Liver (tissue), 9 donors: Measurements from ENCODE around the gene SLC9A8. TPM values are rescaled to one million over a fixed set of nuclear protein-coding genes. Genes with fewer than 3 reads are reported as not detected.
A peak's percentile ranks its signal among the peaks of the same experiment; 100 is the strongest.

ENCODE experiments used
- DNase-seq: peaks from one replicate; pipeline ENCODE4 v3.0.0-alpha.2; 2017; ENCODE audit warnings: low spot score
- H3K27ac ChIP-seq, 2 donors: one replicate each; pipeline ENCODE4 v1.7.0; 2013; ENCODE audit warnings: inconsistent platforms in 2 of 2, low read length in 2 of 2, control low read depth in 1 of 2, low read depth in 1 of 2, mild to moderate bottlenecking in 1 of 2
- H3K27me3 ChIP-seq, 4 donors: one replicate each; pipeline versions ENCODE4 v1.6.1 to v1.7.0; 2013; ENCODE audit warnings: low read length in 3 of 4, inconsistent platforms in 1 of 4, mild to moderate bottlenecking in 1 of 4, moderate library complexity in 1 of 4; ENCODE audit not compliant: control insufficient read depth in 4 of 4, insufficient read depth in 4 of 4
- H3K36me3 ChIP-seq, 4 donors: one replicate each; pipeline versions ENCODE4 v1.6.1 to v1.7.0; 2013; ENCODE audit warnings: low read length in 3 of 4, mild to moderate bottlenecking in 3 of 4, low read depth in 1 of 4, moderate library complexity in 1 of 4; ENCODE audit not compliant: control insufficient read depth in 4 of 4, insufficient read depth in 3 of 4
- H3K4me1 ChIP-seq, 4 donors: one replicate each; pipeline versions ENCODE4 v1.6.1 to v1.7.0; 2013; ENCODE audit warnings: low read length in 3 of 4, mild to moderate bottlenecking in 3 of 4, moderate library complexity in 1 of 4; ENCODE audit not compliant: control insufficient read depth in 4 of 4, insufficient read depth in 4 of 4
- H3K4me3 ChIP-seq, 3 donors: one replicate each; pipeline versions ENCODE4 v1.6.1 to v1.7.0; 2013; ENCODE audit warnings: low read length in 3 of 3, control low read depth in 1 of 3, low read depth in 1 of 3, mild to moderate bottlenecking in 1 of 3
- H3K9ac ChIP-seq, 2 donors: one replicate each; pipeline ENCODE4 v1.7.0; 2013; ENCODE audit warnings: low read length in 2 of 2, mild to moderate bottlenecking in 2 of 2, moderate library complexity in 2 of 2, control low read depth in 1 of 2, low read depth in 1 of 2
- H3K9me3 ChIP-seq, 4 donors: one replicate each; pipeline versions ENCODE4 v1.6.1 to v1.7.0; 2013; ENCODE audit warnings: low read length in 3 of 4; ENCODE audit not compliant: control insufficient read depth in 4 of 4
- EGR1 ChIP-seq, 2 donors: IDR thresholded peaks; 2 replicates each; pipeline ENCODE4 v1.6.1; 2016 to 2018; ENCODE audit warnings: antibody characterized with exemption in 2 of 2, low read depth in 2 of 2
- FOXA1 ChIP-seq: IDR thresholded peaks from 2 replicates; pipeline ENCODE4 v1.6.1; 2016; ENCODE audit warnings: antibody characterized with exemption
- FOXA2 ChIP-seq: IDR thresholded peaks from 2 replicates; pipeline ENCODE4 v1.6.1; 2016; ENCODE audit warnings: antibody characterized with exemption
- GABPA ChIP-seq, 2 donors: IDR thresholded peaks in 1 of 2; conservative IDR thresholded peaks in 1 of 2; 2 replicates each; pipeline ENCODE4 v1.6.1; 2016; ENCODE audit warnings: antibody characterized with exemption in 2 of 2, mild to moderate bottlenecking in 1 of 2, moderate library complexity in 1 of 2
- HNF4A ChIP-seq, 2 donors: conservative IDR thresholded peaks; 2 replicates each; pipeline ENCODE4 v1.6.1; 2016; ENCODE audit warnings: antibody characterized with exemption in 2 of 2, mild to moderate bottlenecking in 2 of 2
- HNF4G ChIP-seq: IDR thresholded peaks from 2 replicates; pipeline ENCODE4 v1.6.1; 2016; ENCODE audit warnings: antibody characterized with exemption
- JUND ChIP-seq, 2 donors: IDR thresholded peaks; 2 replicates each; pipeline ENCODE4 v1.6.1; 2016; ENCODE audit warnings: antibody characterized with exemption in 2 of 2
- NR2F2 ChIP-seq: IDR thresholded peaks from 2 replicates; pipeline ENCODE4 v1.6.1; 2016; ENCODE audit warnings: antibody characterized with exemption
- RAD21 ChIP-seq, 2 donors: IDR thresholded peaks; 2 replicates each; pipeline ENCODE4 v1.6.1; 2016; ENCODE audit warnings: antibody characterized with exemption in 2 of 2, mild to moderate bottlenecking in 2 of 2
- RXRA ChIP-seq, 2 donors: IDR thresholded peaks; 2 replicates each; pipeline ENCODE4 v1.6.1; 2017 to 2018; ENCODE audit warnings: antibody characterized with exemption in 2 of 2, mild to moderate bottlenecking in 1 of 2
- SP1 ChIP-seq: IDR thresholded peaks from 2 replicates; pipeline ENCODE4 v1.6.1; 2018; ENCODE audit warnings: antibody characterized with exemption, mild to moderate bottlenecking
- TAF1 ChIP-seq: conservative IDR thresholded peaks from 2 replicates; pipeline ENCODE4 v1.6.1; 2016; ENCODE audit warnings: antibody characterized with exemption, mild to moderate bottlenecking
- YY1 ChIP-seq: IDR thresholded peaks from 2 replicates; pipeline ENCODE4 v1.6.1; 2016; ENCODE audit warnings: antibody characterized with exemption, mild to moderate bottlenecking
- WGBS: extraction: QIAGEN DNeasy Blood & Tissue Kit; methylation state at CpG from one replicate; pipeline ENCODE4 v1.1.7; 2013; 5-methylcytosine and 5-hydroxymethylcytosine counted together
- polyA plus RNA-seq, 2 donors: library from polyadenylated mRNA; stranded (reverse) in 1 of 2; unstranded in 1 of 2; fragments of 200-250 nt in 1 of 2; fragments of >200 nt in 1 of 2; fragmentation: Nextera tagmentation in 1 of 2; extraction: Ambion mirVana in 1 of 2; gene quantifications; one replicate each; pipeline versions ENCODE4 v1.2.1 to v1.2.3, GENCODE V29; 2013 to 2015
- total RNA-seq, 2 donors: library from RNA; depleted of rRNA; stranded (reverse); fragments of >200 nt; gene quantifications; one replicate each; pipeline ENCODE4 v1.2.3, GENCODE V29; 2014
- TF ChIP-seq, protein P1 (sequence below): IDR thresholded peaks from 2 replicates; pipeline ENCODE4 v1.6.1; 2016; ENCODE audit warnings: antibody characterized with exemption, mild to moderate bottlenecking
- TF ChIP-seq, protein P2 (sequence below): IDR thresholded peaks from 2 replicates; pipeline ENCODE4 v1.6.1; 2016; ENCODE audit warnings: antibody characterized with exemption
- TF ChIP-seq, protein P3 (sequence below): fragments of 150-350 bp; IDR thresholded peaks from 2 replicates; pipeline ENCODE4 v1.5.1; 2017; ENCODE audit warnings: improper control_type of control experiment, low read depth, low read length; ENCODE audit not compliant: missing input control
- TF ChIP-seq, protein P4 (sequence below): IDR thresholded peaks from 2 replicates; pipeline ENCODE4 v1.6.1; 2016; ENCODE audit warnings: antibody characterized with exemption
- TF ChIP-seq, protein P5 (sequence below): IDR thresholded peaks from 2 replicates; pipeline ENCODE4 v1.6.1; 2016; ENCODE audit warnings: antibody characterized with exemption
- donor health status: healthy.
- donor health status: healthy.
- donor health status: healthy.
- donor health status: healthy.
- donor health status: healthy.

SLC9A8 gene
- total and polyA plus RNA-seq, 4 donors: 4.0 to 9.5 (median 8.6) TPM

DNA sequence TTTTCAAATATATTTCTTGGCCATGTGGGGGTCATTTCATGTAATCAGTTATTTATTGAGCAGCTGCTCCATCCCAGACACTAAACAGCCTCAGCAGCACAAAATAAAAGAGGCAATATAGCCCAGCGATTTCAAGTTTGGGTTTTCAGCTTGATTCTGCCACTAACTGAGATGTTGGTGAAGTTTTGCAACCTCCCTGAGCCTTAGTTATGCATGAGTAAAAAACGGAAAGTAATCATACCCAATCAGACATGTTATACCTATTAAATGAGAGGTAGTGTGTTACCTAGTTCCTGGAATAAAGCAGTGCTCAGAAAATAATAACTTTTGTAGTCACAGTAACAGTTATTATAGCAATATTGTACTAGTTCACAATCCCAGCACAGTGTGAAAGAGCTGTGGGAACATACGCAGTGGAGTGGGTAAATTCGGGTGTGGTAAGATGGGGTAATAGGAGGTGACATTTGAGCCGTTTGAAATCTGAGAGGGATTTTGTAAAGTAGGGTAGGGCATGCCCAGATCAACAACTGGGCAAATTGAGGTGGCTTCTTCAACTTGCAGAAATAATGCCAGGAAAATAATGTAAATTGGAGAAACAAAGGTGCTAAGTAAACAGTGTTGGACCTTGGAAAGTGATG is 1.5 kb downstream of the SLC9A8 start:
- H3K27ac ChIP-seq: peak overlapping the region; percentile 86 to 87
- no peak for TF ChIP-seq HNF4A (conservative IDR thresholded peaks at IDR 0.05)
- TF ChIP-seq, protein P1, sequence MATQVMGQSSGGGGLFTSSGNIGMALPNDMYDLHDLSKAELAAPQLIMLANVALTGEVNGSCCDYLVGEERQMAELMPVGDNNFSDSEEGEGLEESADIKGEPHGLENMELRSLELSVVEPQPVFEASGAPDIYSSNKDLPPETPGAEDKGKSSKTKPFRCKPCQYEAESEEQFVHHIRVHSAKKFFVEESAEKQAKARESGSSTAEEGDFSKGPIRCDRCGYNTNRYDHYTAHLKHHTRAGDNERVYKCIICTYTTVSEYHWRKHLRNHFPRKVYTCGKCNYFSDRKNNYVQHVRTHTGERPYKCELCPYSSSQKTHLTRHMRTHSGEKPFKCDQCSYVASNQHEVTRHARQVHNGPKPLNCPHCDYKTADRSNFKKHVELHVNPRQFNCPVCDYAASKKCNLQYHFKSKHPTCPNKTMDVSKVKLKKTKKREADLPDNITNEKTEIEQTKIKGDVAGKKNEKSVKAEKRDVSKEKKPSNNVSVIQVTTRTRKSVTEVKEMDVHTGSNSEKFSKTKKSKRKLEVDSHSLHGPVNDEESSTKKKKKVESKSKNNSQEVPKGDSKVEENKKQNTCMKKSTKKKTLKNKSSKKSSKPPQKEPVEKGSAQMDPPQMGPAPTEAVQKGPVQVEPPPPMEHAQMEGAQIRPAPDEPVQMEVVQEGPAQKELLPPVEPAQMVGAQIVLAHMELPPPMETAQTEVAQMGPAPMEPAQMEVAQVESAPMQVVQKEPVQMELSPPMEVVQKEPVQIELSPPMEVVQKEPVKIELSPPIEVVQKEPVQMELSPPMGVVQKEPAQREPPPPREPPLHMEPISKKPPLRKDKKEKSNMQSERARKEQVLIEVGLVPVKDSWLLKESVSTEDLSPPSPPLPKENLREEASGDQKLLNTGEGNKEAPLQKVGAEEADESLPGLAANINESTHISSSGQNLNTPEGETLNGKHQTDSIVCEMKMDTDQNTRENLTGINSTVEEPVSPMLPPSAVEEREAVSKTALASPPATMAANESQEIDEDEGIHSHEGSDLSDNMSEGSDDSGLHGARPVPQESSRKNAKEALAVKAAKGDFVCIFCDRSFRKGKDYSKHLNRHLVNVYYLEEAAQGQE: no peak
- WGBS: 64% methylated on average over 5 of the region's 5 CpGs
- no peaks in the 10 kb centered on the region for H3K9me3 ChIP-seq
- H3K4me3 ChIP-seq: peak overlapping the region in 1 of 3 donors; percentile 60
- H3K36me3 ChIP-seq: peaks cover 2 to 16% (median 6%) of the 10 kb centered on the region in 4 donors
- no peak for DNase-seq
- peaks cover 0 to 18% (median 10%) of the 10 kb centered on the region in 4 donors for H3K4me1 ChIP-seq
- no peaks in the 10 kb centered on the region for H3K27me3 ChIP-seq
- H3K9ac ChIP-seq: peak overlapping the region in 1 of 2 donors; percentile 98

DNA sequence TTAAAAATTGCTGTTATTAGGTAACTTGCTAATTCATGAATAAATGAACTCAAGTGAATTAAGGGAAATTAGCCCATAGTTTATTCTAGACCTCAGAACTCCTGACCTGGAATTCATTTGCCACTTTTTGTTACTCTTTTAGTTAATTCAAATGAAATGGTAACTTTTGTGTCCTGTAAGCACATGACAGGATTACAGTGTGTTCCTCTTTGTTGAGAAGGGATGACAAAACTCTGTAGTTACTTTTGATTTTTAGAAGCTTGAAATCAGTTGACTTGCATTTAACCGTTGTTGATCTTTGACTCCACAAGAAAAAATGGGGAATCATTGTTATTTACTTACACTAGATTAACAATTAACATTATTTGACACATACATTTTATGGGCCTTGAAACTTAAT is 6.2 kb downstream of the SLC9A8 start:
- peaks cover 3 to 22% (median 11%) of the 10 kb centered on the region in 4 donors for H3K36me3 ChIP-seq

More for the DNA sequence above, 6.2 kb downstream of the SLC9A8 start:
- DNase-seq: no peak
- Histone ChIP-seq H3K4me1 (peaks cover 2 to 14% (median 12%) of the 10 kb centered on the region in 4 donors), H3K9ac (no peak overlapping the region), H3K27me3 (no peaks in the 10 kb centered on the region), H3K27ac (no peak overlapping the region), H3K4me3 (no peak overlapping the region), H3K9me3 (no peaks in the 10 kb centered on the region)
- WGBS: 61% methylated on average over 1 of the region's 1 CpG
- TF ChIP-seq FOXA1 (no peak), NR2F2 (no peak), SP1 (no peak), YY1 (no peak), JUND (IDR thresholded peaks at IDR 0.05) (no peak), GABPA (IDR thresholded peaks at IDR 0.05 in 1 of 2, conservative IDR thresholded peaks at IDR 0.05 in 1 of 2) (no peak), RXRA (IDR thresholded peaks at IDR 0.05) (no peak), FOXA2 (no peak), EGR1 (IDR thresholded peaks at IDR 0.05; ENCODE audit: low read depth in 2 of 2) (no peak), HNF4G (no peak), HNF4A (conservative IDR thresholded peaks at IDR 0.05) (no peak), TAF1 (no peak), RAD21 (IDR thresholded peaks at IDR 0.05) (no peak)
- TF ChIP-seq, protein P1: no peak
- TF ChIP-seq, protein P2, sequence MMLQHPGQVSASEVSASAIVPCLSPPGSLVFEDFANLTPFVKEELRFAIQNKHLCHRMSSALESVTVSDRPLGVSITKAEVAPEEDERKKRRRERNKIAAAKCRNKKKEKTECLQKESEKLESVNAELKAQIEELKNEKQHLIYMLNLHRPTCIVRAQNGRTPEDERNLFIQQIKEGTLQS: no peak
- TF ChIP-seq, protein P3, sequence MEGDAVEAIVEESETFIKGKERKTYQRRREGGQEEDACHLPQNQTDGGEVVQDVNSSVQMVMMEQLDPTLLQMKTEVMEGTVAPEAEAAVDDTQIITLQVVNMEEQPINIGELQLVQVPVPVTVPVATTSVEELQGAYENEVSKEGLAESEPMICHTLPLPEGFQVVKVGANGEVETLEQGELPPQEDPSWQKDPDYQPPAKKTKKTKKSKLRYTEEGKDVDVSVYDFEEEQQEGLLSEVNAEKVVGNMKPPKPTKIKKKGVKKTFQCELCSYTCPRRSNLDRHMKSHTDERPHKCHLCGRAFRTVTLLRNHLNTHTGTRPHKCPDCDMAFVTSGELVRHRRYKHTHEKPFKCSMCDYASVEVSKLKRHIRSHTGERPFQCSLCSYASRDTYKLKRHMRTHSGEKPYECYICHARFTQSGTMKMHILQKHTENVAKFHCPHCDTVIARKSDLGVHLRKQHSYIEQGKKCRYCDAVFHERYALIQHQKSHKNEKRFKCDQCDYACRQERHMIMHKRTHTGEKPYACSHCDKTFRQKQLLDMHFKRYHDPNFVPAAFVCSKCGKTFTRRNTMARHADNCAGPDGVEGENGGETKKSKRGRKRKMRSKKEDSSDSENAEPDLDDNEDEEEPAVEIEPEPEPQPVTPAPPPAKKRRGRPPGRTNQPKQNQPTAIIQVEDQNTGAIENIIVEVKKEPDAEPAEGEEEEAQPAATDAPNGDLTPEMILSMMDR: no peak
- TF ChIP-seq, protein P4, sequence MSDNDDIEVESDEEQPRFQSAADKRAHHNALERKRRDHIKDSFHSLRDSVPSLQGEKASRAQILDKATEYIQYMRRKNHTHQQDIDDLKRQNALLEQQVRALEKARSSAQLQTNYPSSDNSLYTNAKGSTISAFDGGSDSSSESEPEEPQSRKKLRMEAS: no peak
- TF ChIP-seq, protein P5, sequence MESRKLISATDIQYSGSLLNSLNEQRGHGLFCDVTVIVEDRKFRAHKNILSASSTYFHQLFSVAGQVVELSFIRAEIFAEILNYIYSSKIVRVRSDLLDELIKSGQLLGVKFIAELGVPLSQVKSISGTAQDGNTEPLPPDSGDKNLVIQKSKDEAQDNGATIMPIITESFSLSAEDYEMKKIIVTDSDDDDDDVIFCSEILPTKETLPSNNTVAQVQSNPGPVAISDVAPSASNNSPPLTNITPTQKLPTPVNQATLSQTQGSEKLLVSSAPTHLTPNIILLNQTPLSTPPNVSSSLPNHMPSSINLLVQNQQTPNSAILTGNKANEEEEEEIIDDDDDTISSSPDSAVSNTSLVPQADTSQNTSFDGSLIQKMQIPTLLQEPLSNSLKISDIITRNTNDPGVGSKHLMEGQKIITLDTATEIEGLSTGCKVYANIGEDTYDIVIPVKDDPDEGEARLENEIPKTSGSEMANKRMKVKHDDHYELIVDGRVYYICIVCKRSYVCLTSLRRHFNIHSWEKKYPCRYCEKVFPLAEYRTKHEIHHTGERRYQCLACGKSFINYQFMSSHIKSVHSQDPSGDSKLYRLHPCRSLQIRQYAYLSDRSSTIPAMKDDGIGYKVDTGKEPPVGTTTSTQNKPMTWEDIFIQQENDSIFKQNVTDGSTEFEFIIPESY: no peak
